Measurements from ENCODE around the gene NLE1. TPM values are rescaled to one million over a fixed set of nuclear protein-coding genes. Genes with fewer than 3 reads are reported as not detected.
"Not testable (repeated sequence)": the region's sequence is repeated elsewhere in the genome, so short reads cannot be mapped to it uniquely, and the experiment has no call there.

NLE1 gene
- polyA plus RNA-seq, 1 experiment, result 10.5 TPM

- Histone ChIP-seq H3K9me3 (ENCODE audit: control insufficient read depth, insufficient read depth, low read length) (no peaks in the 10 kb centered on the region; the same call in 1 of the 2 replicates), H3K4me3 (ENCODE audit: low read depth, low read length) (no peak overlapping the region), H3K27me3 (ENCODE audit: control insufficient read depth, insufficient read depth, low read length) (peaks cover 4% of the 10 kb centered on the region), H3K27ac (ENCODE audit: low read depth, low read length) (no peak overlapping the region)
- ChIA-PET CTCF (no interaction called here), POLR2A (no interaction called here)
- DNase-seq (ENCODE audit: low read depth, low spot score), result no peak
- TF ChIP-seq CTCF (IDR thresholded peaks at IDR 0.05; ENCODE audit: low read depth, low read length), result no peak
Measured at GRCh38 chr17:35155246-35155645, 13.1 kb upstream of the NLE1 start.

GRCh38 chr17:35154196-35155165, 12.4 kb upstream of the NLE1 start:
- Histone ChIP-seq H3K27me3 (ENCODE audit: control insufficient read depth, insufficient read depth, low read length) (peaks cover 5% of the 10 kb centered on the region), H3K27ac (ENCODE audit: low read depth, low read length) (no peak overlapping the region), H3K4me3 (ENCODE audit: low read depth, low read length) (no peak overlapping the region), H3K9me3 (ENCODE audit: control insufficient read depth, insufficient read depth, low read length) (no peaks in the 10 kb centered on the region; the same call in 1 of the 2 replicates)
- no peak for DNase-seq (ENCODE audit: low read depth, low spot score)
- ChIA-PET CTCF (no interaction called here), POLR2A (no interaction called here)
- no peak for TF ChIP-seq CTCF (IDR thresholded peaks at IDR 0.05; ENCODE audit: low read depth, low read length)

GRCh38 chr17:35152421-35153140, 10.5 kb upstream of the NLE1 start:
- ChIA-PET CTCF (interaction anchor here (0.9 kb wide), 1 partner anchor 11 kb away, joined by 3 read pairs; no protein-coding TSS in a partner anchor), POLR2A (no interaction called here)
- no peak overlapping the region for H3K27ac ChIP-seq (ENCODE audit: low read depth, low read length)
- peaks cover 8% of the 10 kb centered on the region for H3K27me3 ChIP-seq (ENCODE audit: control insufficient read depth, insufficient read depth, low read length)
- DNase-seq (ENCODE audit: low read depth, low spot score), result no peak
- no peak overlapping the region for H3K4me3 ChIP-seq (ENCODE audit: low read depth, low read length)
- no peak for TF ChIP-seq CTCF (IDR thresholded peaks at IDR 0.05; ENCODE audit: low read depth, low read length)
- H3K9me3 ChIP-seq (ENCODE audit: control insufficient read depth, insufficient read depth, low read length), result no peaks in the 10 kb centered on the region; the same call in 1 of the 2 replicates

- H3K9me3 ChIP-seq (ENCODE audit: control insufficient read depth, insufficient read depth, low read length); POLR2A ChIA-PET; H3K27ac ChIP-seq (ENCODE audit: low read depth, low read length); H3K4me3 ChIP-seq (ENCODE audit: low read depth, low read length); CTCF ChIA-PET; DNase-seq (ENCODE audit: low read depth, low spot score): not testable (repeated sequence)
- peaks cover 12% of the 10 kb centered on the region for H3K27me3 ChIP-seq (ENCODE audit: control insufficient read depth, insufficient read depth, low read length)
Measured at GRCh38 chr17:35151080-35151479, 9.0 kb upstream of the NLE1 start.

- peaks cover 12% of the 10 kb centered on the region for H3K27me3 ChIP-seq (ENCODE audit: control insufficient read depth, insufficient read depth, low read length)
- H3K9me3 ChIP-seq (ENCODE audit: control insufficient read depth, insufficient read depth, low read length), result no peaks in the 10 kb centered on the region; the same call in 1 of the 2 replicates
- H3K4me3 ChIP-seq (ENCODE audit: low read depth, low read length), result no peak overlapping the region
- TF ChIP-seq CTCF (IDR thresholded peaks at IDR 0.05; ENCODE audit: low read depth, low read length), result no peak
- no peak overlapping the region for H3K27ac ChIP-seq (ENCODE audit: low read depth, low read length)
- POLR2A ChIA-PET, result no interaction called here
- CTCF ChIA-PET, result no interaction called here
- no peak for DNase-seq (ENCODE audit: low read depth, low spot score)
Measured at GRCh38 chr17:35149941-35150340, 7.8 kb upstream of the NLE1 start.
